SK-N-SH treated with all-trans-retinoic acid at 6 μM for 48 hours (cell line): ENCODE data around the gene DCAF6.

ENCODE experiments used
- ATAC-seq: fragments of 200-7000 bp; cut with Tn5 transposase; 3 replicates; pipeline ENCODE4 v1.9.1; 2020; ENCODE audit warnings: mild to moderate bottlenecking, moderate library complexity
- ARNTL ChIP-seq: fragments of 450-650 bp; formaldehyde crosslinking; IDR thresholded peaks from 2 replicates; pipeline ENCODE4 v1.5.0; 2020; ENCODE audit warnings: low read depth, mild to moderate bottlenecking, moderate library complexity, borderline replicate concordance
- BACH2 ChIP-seq: fragments of 250-450 bp; sonication (Bioruptor Pico); IDR thresholded peaks from 2 replicates; pipeline ENCODE4 v1.9.0; 2021; ENCODE audit warnings: mild to moderate bottlenecking, borderline replicate concordance
- CREB5 ChIP-seq: fragments of 250-450 bp; sonication (Bioruptor Pico); IDR thresholded peaks from 2 replicates; pipeline ENCODE4 v1.5.1; 2020; ENCODE audit warnings: low read depth, mild to moderate bottlenecking, moderate library complexity
- CSDC2 ChIP-seq: fragments of 250-450 bp; sonication (Bioruptor Pico); IDR thresholded peaks from 2 replicates; pipeline ENCODE4 v1.5.0; 2020; ENCODE audit warnings: mild to moderate bottlenecking, moderate library complexity
- CSRNP3 ChIP-seq: fragments of 250-450 bp; sonication (Bioruptor Pico); IDR thresholded peaks from 2 replicates; pipeline ENCODE4 v1.5.1; 2021; ENCODE audit warnings: mild to moderate bottlenecking, moderate library complexity
- ESRRG ChIP-seq: fragments of 250-450 bp; sonication (Bioruptor Pico); IDR thresholded peaks from 2 replicates; pipeline ENCODE4 v1.6.1; 2021; ENCODE audit warnings: mild to moderate bottlenecking
- GLIS3 ChIP-seq: fragments of 250-450 bp; sonication (Bioruptor Pico); IDR thresholded peaks from 2 replicates; pipeline ENCODE4 v1.5.0; 2020; ENCODE audit warnings: mild to moderate bottlenecking, moderate library complexity
- ISL1 ChIP-seq: fragments of 250-450 bp; sonication (Bioruptor Pico); IDR thresholded peaks from 2 replicates; pipeline ENCODE4 v2.1.2; 2022; ENCODE audit warnings: mild to moderate bottlenecking, moderate library complexity
- OSR1 ChIP-seq: fragments of 250-450 bp; sonication (Bioruptor Pico); IDR thresholded peaks from 2 replicates; pipeline ENCODE4 v1.8.0; 2022; ENCODE audit warnings: moderate library complexity, mild to moderate bottlenecking, inconsistent platforms
- POU6F1 ChIP-seq: fragments of 250-450 bp; sonication (Bioruptor Pico); IDR thresholded peaks from 2 replicates; pipeline ENCODE4 v1.8.0; 2021; ENCODE audit warnings: low read depth, mild to moderate bottlenecking, moderate library complexity, borderline replicate concordance
- PPARA ChIP-seq: fragments of 250-450 bp; sonication (Bioruptor Pico); IDR thresholded peaks from 2 replicates; pipeline ENCODE4 v1.5.0; 2020; ENCODE audit warnings: mild to moderate bottlenecking, borderline replicate concordance
- RARB ChIP-seq: fragments of 250-450 bp; sonication (Bioruptor Pico); IDR thresholded peaks from 2 replicates; pipeline ENCODE4 v1.8.0; 2021; ENCODE audit warnings: mild to moderate bottlenecking, moderate library complexity
- SNAI2 ChIP-seq: fragments of 250-450 bp; sonication (Bioruptor Pico); IDR thresholded peaks from 2 replicates; pipeline ENCODE4 v1.5.0; 2020; ENCODE audit warnings: mild to moderate bottlenecking, moderate library complexity
- TCF4 ChIP-seq: fragments of 250-450 bp; sonication (Bioruptor Pico); IDR thresholded peaks from 2 replicates; pipeline ENCODE4 v1.8.0; 2021; ENCODE audit warnings: mild to moderate bottlenecking, moderate library complexity, borderline replicate concordance
- TOX ChIP-seq: fragments of 250-450 bp; sonication (Bioruptor Pico); IDR thresholded peaks from 2 replicates; pipeline ENCODE4 v1.8.0; 2021; ENCODE audit warnings: mild to moderate bottlenecking, moderate library complexity, borderline replicate concordance
- TSHZ2 ChIP-seq: fragments of 250-450 bp; sonication (Bioruptor Pico); IDR thresholded peaks from 2 replicates; pipeline ENCODE4 v1.5.0; 2020; ENCODE audit warnings: mild to moderate bottlenecking, moderate library complexity
- ZC3H10 ChIP-seq: fragments of 250-450 bp; sonication (Bioruptor Pico); IDR thresholded peaks from 2 replicates; pipeline ENCODE4 v1.5.1; 2021; ENCODE audit warnings: mild to moderate bottlenecking, moderate library complexity
- ZFP3 ChIP-seq: fragments of 250-450 bp; sonication (Bioruptor Pico); IDR thresholded peaks from 2 replicates; pipeline ENCODE4 v1.5.0; 2020; ENCODE audit warnings: mild to moderate bottlenecking, moderate library complexity
- ZFP30 ChIP-seq: fragments of 450-650 bp; formaldehyde crosslinking; IDR thresholded peaks from 2 replicates; pipeline ENCODE4 v1.5.0; 2022; ENCODE audit warnings: mild to moderate bottlenecking, moderate library complexity
- ZNF70 ChIP-seq: fragments of 450-650 bp; formaldehyde crosslinking; IDR thresholded peaks from 2 replicates; pipeline ENCODE4 v1.5.0; 2020; ENCODE audit warnings: mild to moderate bottlenecking, moderate library complexity

Gene DCAF6

GRCh38 chr1:168004531-168004930, 68.0 kb downstream of the DCAF6 start:
- no peak for ATAC-seq
- no peak for TF ChIP-seq TSHZ2 (CRISPR knock-in tag)
- TF ChIP-seq CSDC2 (CRISPR knock-in tag): no peak
- TF ChIP-seq ISL1: no peak
- TF ChIP-seq TCF4: no peak
- TF ChIP-seq ZC3H10 (CRISPR knock-in tag): no peak
- no peak for TF ChIP-seq BACH2 (CRISPR knock-in tag)
- no peak for TF ChIP-seq SNAI2
- no peak for TF ChIP-seq RARB (CRISPR knock-in tag)
- no peak for TF ChIP-seq PPARA (CRISPR knock-in tag)
- TF ChIP-seq ZFP30 (CRISPR knock-in tag): no peak
- no peak for TF ChIP-seq ESRRG (CRISPR knock-in tag)
- TF ChIP-seq ARNTL (CRISPR knock-in tag): no peak
- TF ChIP-seq GLIS3 (CRISPR knock-in tag): no peak
- no peak for TF ChIP-seq OSR1 (CRISPR knock-in tag)
- TF ChIP-seq POU6F1 (CRISPR knock-in tag): no peak
- no peak for TF ChIP-seq CREB5 (CRISPR knock-in tag)
- TF ChIP-seq ZNF70 (CRISPR knock-in tag): no peak
- TF ChIP-seq TOX (CRISPR knock-in tag): no peak
- no peak for TF ChIP-seq CSRNP3 (CRISPR knock-in tag)
- no peak for TF ChIP-seq ZFP3 (CRISPR knock-in tag)

GRCh38 chr1:168005529-168005928, 69.0 kb downstream of the DCAF6 start:
- TF ChIP-seq ZFP3 (CRISPR knock-in tag) (no peak), ARNTL (CRISPR knock-in tag) (no peak)
- TF ChIP-seq, all 23 proteins: peak for 0
- no peak for ATAC-seq

GRCh38 chr1:168007691-168008090, 71.2 kb downstream of the DCAF6 start:
- no peak; the same call in 1 of the 3 replicates for ATAC-seq
- TF ChIP-seq ESRRG (CRISPR knock-in tag): no peak

GRCh38 chr1:168008595-168008994, 72.1 kb downstream of the DCAF6 start:
- no peak for ATAC-seq

More at GRCh38 chr1:168008595-168008994, 72.1 kb downstream of the DCAF6 start:
- TF ChIP-seq ARNTL (CRISPR knock-in tag): no peak
- no peak for TF ChIP-seq ZFP30 (CRISPR knock-in tag)
- TF ChIP-seq ZFP3 (CRISPR knock-in tag): no peak
- no peak for TF ChIP-seq PPARA (CRISPR knock-in tag)
- no peak for TF ChIP-seq SNAI2
- no peak for TF ChIP-seq CSDC2 (CRISPR knock-in tag)
- TF ChIP-seq POU6F1 (CRISPR knock-in tag): no peak
- no peak for TF ChIP-seq GLIS3 (CRISPR knock-in tag)
- no peak for TF ChIP-seq ZNF70 (CRISPR knock-in tag)
- TF ChIP-seq BACH2 (CRISPR knock-in tag): no peak
- no peak for TF ChIP-seq RARB (CRISPR knock-in tag)
- no peak for TF ChIP-seq TSHZ2 (CRISPR knock-in tag)
- no peak for TF ChIP-seq ZC3H10 (CRISPR knock-in tag)
- no peak for TF ChIP-seq OSR1 (CRISPR knock-in tag)
